Esophagus squamous epithelium (tissue), 4 donors: ENCODE results near the gene RTL1.

Experiments
- POLR2A ChIP-seq, 4 donors: fragments of 450-650 bp; IDR thresholded peaks; one replicate each; pipeline ENCODE4 v1.6.1; 2017; ENCODE audit warnings: antibody characterized with exemption in 4 of 4, mild to moderate bottlenecking in 4 of 4, moderate library complexity in 3 of 4
- TF ChIP-seq, protein P1 (sequence below), 6 experiments: fragments of 450-650 bp in 4 of 6; fragments of 200-600 bp in 2 of 6; sonication (generic) in 2 of 6; IDR thresholded peaks; one replicate each; pipeline ENCODE4 v1.5.1; 2016 to 2019; ENCODE audit warnings: antibody characterized with exemption in 6 of 6, mild to moderate bottlenecking in 4 of 6, moderate library complexity in 4 of 6

DNA sequence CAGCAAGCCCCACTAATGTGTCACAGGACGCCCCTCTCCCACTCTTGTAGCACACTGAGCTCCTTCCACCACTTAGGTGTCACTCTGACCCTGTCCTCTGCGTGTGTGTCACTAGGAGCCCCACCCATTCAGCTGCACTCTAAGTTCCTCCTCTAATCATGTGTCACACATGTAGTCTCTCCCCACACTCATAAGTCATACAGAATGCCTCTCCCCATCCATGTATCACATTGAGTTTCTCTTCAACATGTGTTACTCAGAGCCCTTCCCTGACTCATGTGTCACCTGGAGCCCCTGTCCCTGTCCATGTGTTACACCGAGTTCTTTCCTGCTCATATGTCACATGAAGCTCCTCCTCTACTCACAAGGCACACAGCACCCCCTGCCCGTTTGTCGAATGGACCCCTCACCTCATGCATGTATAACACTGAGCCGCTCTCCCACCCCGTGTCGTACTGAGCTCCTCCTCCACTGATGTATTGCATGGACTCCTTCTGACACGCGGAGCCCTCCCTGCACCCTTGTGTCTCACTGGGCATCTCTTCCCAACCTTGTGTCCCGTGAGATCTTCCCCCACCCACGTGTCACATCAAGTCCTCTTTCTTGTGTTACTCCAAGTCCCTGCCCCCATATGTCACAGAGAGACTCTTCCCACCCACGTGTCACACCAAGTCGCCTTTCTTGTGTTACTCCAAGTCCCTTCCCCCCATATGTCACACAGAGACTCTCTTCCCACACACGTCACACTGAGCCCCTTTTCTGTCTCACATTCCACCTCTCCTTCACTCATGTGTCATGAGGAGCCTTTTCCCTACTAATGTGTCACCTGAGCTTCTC is 31.0 kb downstream of the RTL1 start:
- TF ChIP-seq, protein P1, sequence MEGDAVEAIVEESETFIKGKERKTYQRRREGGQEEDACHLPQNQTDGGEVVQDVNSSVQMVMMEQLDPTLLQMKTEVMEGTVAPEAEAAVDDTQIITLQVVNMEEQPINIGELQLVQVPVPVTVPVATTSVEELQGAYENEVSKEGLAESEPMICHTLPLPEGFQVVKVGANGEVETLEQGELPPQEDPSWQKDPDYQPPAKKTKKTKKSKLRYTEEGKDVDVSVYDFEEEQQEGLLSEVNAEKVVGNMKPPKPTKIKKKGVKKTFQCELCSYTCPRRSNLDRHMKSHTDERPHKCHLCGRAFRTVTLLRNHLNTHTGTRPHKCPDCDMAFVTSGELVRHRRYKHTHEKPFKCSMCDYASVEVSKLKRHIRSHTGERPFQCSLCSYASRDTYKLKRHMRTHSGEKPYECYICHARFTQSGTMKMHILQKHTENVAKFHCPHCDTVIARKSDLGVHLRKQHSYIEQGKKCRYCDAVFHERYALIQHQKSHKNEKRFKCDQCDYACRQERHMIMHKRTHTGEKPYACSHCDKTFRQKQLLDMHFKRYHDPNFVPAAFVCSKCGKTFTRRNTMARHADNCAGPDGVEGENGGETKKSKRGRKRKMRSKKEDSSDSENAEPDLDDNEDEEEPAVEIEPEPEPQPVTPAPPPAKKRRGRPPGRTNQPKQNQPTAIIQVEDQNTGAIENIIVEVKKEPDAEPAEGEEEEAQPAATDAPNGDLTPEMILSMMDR (IDR thresholded peaks at IDR 0.05): no peak
- no peak for TF ChIP-seq POLR2A (IDR thresholded peaks at IDR 0.05)
